Measurements from ENCODE around the gene RGS16.

The RGS16 gene

GRCh38 chr1:182610606-182611194 is 6.5 kb upstream of the RGS16 start:
- Histone ChIP-seq H3K27me3 (ENCODE audit: insufficient read depth, poor library complexity, severe bottlenecking) (no peaks in the 10 kb centered on the region), H3K27ac (replicated peaks) (no peak overlapping the region), H3K4me3 (replicated peaks; ENCODE audit: insufficient read depth, low read length) (no peak overlapping the region)
- no peak for TF ChIP-seq REST (IDR thresholded peaks at IDR 0.05; ENCODE audit: insufficient replicate concordance, low read depth)
- TF ChIP-seq SPI1 (IDR thresholded peaks at IDR 0.05; ENCODE audit: borderline replicate concordance, low read depth): no peak
- TF ChIP-seq POLR2AphosphoS5 (IDR thresholded peaks at IDR 0.05; ENCODE audit: low read depth): no peak
- TF ChIP-seq GABPA (IDR thresholded peaks at IDR 0.05; ENCODE audit: low read depth): no peak
- TF ChIP-seq CTCF (IDR thresholded peaks at IDR 0.05; ENCODE audit: insufficient read depth, low read length): no peak
- DNase-seq (ENCODE audit: low read depth in 1 of 2, low spot score in 1 of 2): no peak

GRCh38 chr1:182608845-182609610 is 4.8 kb upstream of the RGS16 start:
- H3K4me3 ChIP-seq (replicated peaks; ENCODE audit: insufficient read depth, low read length): no peak overlapping the region
- DNase-seq (ENCODE audit: low read depth in 1 of 2, low spot score in 1 of 2): no peak
- H3K27ac ChIP-seq (replicated peaks): no peak overlapping the region
- no peaks in the 10 kb centered on the region for H3K27me3 ChIP-seq (ENCODE audit: insufficient read depth, poor library complexity, severe bottlenecking)
- no peak for TF ChIP-seq SPI1 (IDR thresholded peaks at IDR 0.05; ENCODE audit: borderline replicate concordance, low read depth)
- no peak for TF ChIP-seq REST (IDR thresholded peaks at IDR 0.05; ENCODE audit: insufficient replicate concordance, low read depth)
- TF ChIP-seq POLR2AphosphoS5 (IDR thresholded peaks at IDR 0.05; ENCODE audit: low read depth): no peak
- TF ChIP-seq CTCF (IDR thresholded peaks at IDR 0.05; ENCODE audit: insufficient read depth, low read length): no peak
- TF ChIP-seq GABPA (IDR thresholded peaks at IDR 0.05; ENCODE audit: low read depth): no peak

- TF ChIP-seq GABPA (IDR thresholded peaks at IDR 0.05; ENCODE audit: low read depth): no peak
- no peak for TF ChIP-seq POLR2AphosphoS5 (IDR thresholded peaks at IDR 0.05; ENCODE audit: low read depth)
- H3K4me3 ChIP-seq (replicated peaks; ENCODE audit: insufficient read depth, low read length): no peak overlapping the region
- no peaks in the 10 kb centered on the region for H3K27me3 ChIP-seq (ENCODE audit: insufficient read depth, poor library complexity, severe bottlenecking)
- DNase-seq (ENCODE audit: low read depth in 1 of 2, low spot score in 1 of 2): no peak
- no peak overlapping the region for H3K27ac ChIP-seq (replicated peaks)
Measured at GRCh38 chr1:182608236-182608635, 4.0 kb upstream of the RGS16 start.

- DNase-seq (ENCODE audit: low read depth in 1 of 2, low spot score in 1 of 2): no peak
- Histone ChIP-seq H3K27me3 (ENCODE audit: insufficient read depth, poor library complexity, severe bottlenecking) (no peaks in the 10 kb centered on the region), H3K4me3 (replicated peaks; ENCODE audit: insufficient read depth, low read length) (no peak overlapping the region), H3K27ac (replicated peaks) (no peak overlapping the region)
- TF ChIP-seq GABPA (IDR thresholded peaks at IDR 0.05; ENCODE audit: low read depth) (no peak), POLR2AphosphoS5 (IDR thresholded peaks at IDR 0.05; ENCODE audit: low read depth) (no peak), REST (IDR thresholded peaks at IDR 0.05; ENCODE audit: insufficient replicate concordance, low read depth) (no peak), SPI1 (IDR thresholded peaks at IDR 0.05; ENCODE audit: borderline replicate concordance, low read depth) (no peak), CTCF (IDR thresholded peaks at IDR 0.05; ENCODE audit: insufficient read depth, low read length) (no peak)
Measured at GRCh38 chr1:182607566-182607965, 3.4 kb upstream of the RGS16 start.
